HepG2 (cell line): ENCODE measurements around the gene ZDHHC11. TPM values are rescaled to one million over a fixed set of nuclear protein-coding genes. Genes with fewer than 3 reads are reported as not detected.

Source experiments
- ATAC-seq: fragments of 200-7000 bp; cut with Tn5 transposase; 3 replicates; pipeline ENCODE4 v1.9.1; 2020; ENCODE audit warnings: mild to moderate bottlenecking, moderate library complexity
- BruUV-seq: library from RNA; stranded (reverse); fragments of 400-500 nt; replicated peaks from 2 replicates; lab custom pipeline; 2021; lab: Mats Ljungman, UMichigan
- CTCF ChIA-PET: fragments of 300-600 bp; formaldehyde crosslinking; extraction: SDS; loops from one replicate; lab custom pipeline; 2021; ENCODE audit warnings: low total read pairs, inconsistent platforms, low intra/inter-chr PET ratio; lab: Yijun Ruan, JAX
- POLR2A ChIA-PET: fragments of 350-600 bp; sonication (Branson Sonifier 250); formaldehyde crosslinking; loops from one replicate; lab custom pipeline; 2020; ENCODE audit warnings: antibody characterized with exemption, inconsistent platforms; lab: Yijun Ruan, JAX
- DNase-seq: peaks from one replicate; pipeline ENCODE4 v3.0.0-alpha.2; 2015; ENCODE audit warnings: low spot score
- FAIRE-seq: peaks from 3 replicates; lab custom pipeline; 2011; peaks lifted over from hg19 to GRCh38; lab: Jason Lieb, UNC
- H2AFZ ChIP-seq: one replicate; pipeline ENCODE4 v1.6.1; 2011; ENCODE audit warnings: low read length, inconsistent platforms
- H3K27ac ChIP-seq: fragments of 300-600 bp; 3 replicates; pipeline ENCODE4 v1.8.0; 2011; ENCODE audit warnings: mixed run types, mild to moderate bottlenecking, mixed read lengths, low read length, inconsistent platforms; ENCODE audit not compliant: insufficient read depth; ENCODE audit errors: extremely low read length
- H3K27me3 ChIP-seq, 2 experiments: fragments of 200-600 bp in 1 of 2; 2 replicates in 1 of 2; 3 replicates in 1 of 2; pipeline versions ENCODE4 v1.6.0 to v1.8.0; 2011; ENCODE audit warnings: low read length in 2 of 2, mild to moderate bottlenecking in 2 of 2, moderate library complexity in 2 of 2, inconsistent platforms in 1 of 2; ENCODE audit not compliant: insufficient read depth in 2 of 2, control insufficient read depth in 1 of 2
- H3K36me3 ChIP-seq, 2 experiments: fragments of 200-600 bp in 1 of 2; replicated peaks in 1 of 2; 2 replicates in 1 of 2; 3 replicates in 1 of 2; pipeline versions ENCODE4 v1.5.1 to v1.8.0; 2011; ENCODE audit warnings: low read length in 2 of 2, inconsistent platforms in 1 of 2; ENCODE audit not compliant: insufficient read depth in 2 of 2, control insufficient read depth in 1 of 2
- H3K4me1 ChIP-seq: 2 replicates; pipeline ENCODE4 v1.5.1; 2012; ENCODE audit warnings: low read length, inconsistent platforms; ENCODE audit not compliant: insufficient read depth
- H3K4me2 ChIP-seq: 2 replicates; pipeline ENCODE4 v1.6.0; 2011; ENCODE audit warnings: low read depth, low read length, inconsistent platforms
- H3K4me3 ChIP-seq, 3 experiments: fragments of 200-600 bp in 1 of 3; sonication (generic), shearing (Covaris generic) in 1 of 3; replicated peaks in 1 of 3; 2 replicates each; pipeline ENCODE4 v1.5.1; 2011 to 2016; ENCODE audit warnings: low read length in 3 of 3, inconsistent platforms in 2 of 3, low read depth in 2 of 3, mild to moderate bottlenecking in 2 of 3, control low read depth in 1 of 3, mixed read lengths in 1 of 3; ENCODE audit not compliant: insufficient read depth in 1 of 3
- H3K79me2 ChIP-seq: one replicate; pipeline ENCODE4 v1.6.1; 2011; ENCODE audit warnings: low read length, inconsistent platforms; ENCODE audit not compliant: insufficient read depth
- H3K9ac ChIP-seq: 2 replicates; pipeline ENCODE4 v1.6.0; 2011; ENCODE audit warnings: mild to moderate bottlenecking, low read depth, low read length, inconsistent platforms; ENCODE audit not compliant: insufficient read depth
- H3K9me3 ChIP-seq: 2 replicates; pipeline ENCODE4 v1.5.1; 2012; ENCODE audit warnings: mild to moderate bottlenecking, low read length
- H4K20me1 ChIP-seq: 2 replicates; pipeline ENCODE4 v1.6.0; 2011; ENCODE audit warnings: inconsistent platforms, mild to moderate bottlenecking, low read length, moderate library complexity; ENCODE audit not compliant: insufficient read depth
- AGO2 ChIP-seq: fragments of 200-400 bp; formaldehyde crosslinking; optimal IDR thresholded peaks from 2 replicates; pipeline ENCODE3; 2017; ENCODE audit warnings: mild to moderate bottlenecking, low read depth, low read length, moderate library complexity
- FOXJ3 ChIP-seq: sonication (generic); formaldehyde crosslinking; IDR thresholded peaks from 2 replicates; pipeline ENCODE4 v1.4.0; 2020; ENCODE audit warnings: missing genetic modification reagents, mild to moderate bottlenecking, borderline replicate concordance
- GFI1 ChIP-seq: sonication (generic); formaldehyde crosslinking; IDR thresholded peaks from 2 replicates; pipeline ENCODE4 v1.5.0; 2020; ENCODE audit warnings: missing genetic modification reagents, mild to moderate bottlenecking, borderline replicate concordance
- KLF9 ChIP-seq: IDR thresholded peaks from 2 replicates; pipeline ENCODE4 v1.6.1; 2016; ENCODE audit warnings: low read depth
- NFYB ChIP-seq: sonication (generic); formaldehyde crosslinking; IDR thresholded peaks from 2 replicates; pipeline ENCODE4 v1.4.0; 2020; ENCODE audit warnings: missing genetic modification reagents
- SKIL ChIP-seq: sonication (generic); formaldehyde crosslinking; IDR thresholded peaks from 2 replicates; pipeline ENCODE4 v1.8.0; 2022; ENCODE audit warnings: missing genetic modification reagents, mild to moderate bottlenecking, moderate library complexity, borderline replicate concordance
- WGBS: methylation state at CpG from one replicate; pipeline ENCODE4 v1.1.6; 2017; ENCODE audit warnings: low lambda C conversion rate; 5-methylcytosine and 5-hydroxymethylcytosine counted together
- in situ Hi-C: cut with HindIII; loops from 2 replicates; pipeline ENCODE4 v1.10.0; 2017; ENCODE audit warnings: low pct_unique_long_range_greater_than_20kb; ENCODE audit not compliant: extremely low pct_ligation_motif_present
- intact Hi-C: fragments of 100-400 bp; cut with micrococcal nuclease; formaldehyde crosslinking; loops from one replicate; pipeline ENCODE4 v1.10.0; 2022; ENCODE audit not compliant: unreplicated experiment
- polyA plus RNA-seq, 8 experiments: library from polyadenylated mRNA; depleted of rRNA in 3 of 8; stranded (reverse) in 7 of 8; unstranded in 1 of 8; fragments of >200 nt; fragmentation: Illumina TruSeq in 4 of 8; extraction: Trizol in 4 of 8; gene quantifications; 2 replicates each; pipeline versions ENCODE4 v1.2.1 to v1.2.3, GENCODE V29; 2011 to 2016; ENCODE audit warnings: low read depth in 4 of 8, missing spikeins in 1 of 8, mixed read lengths in 1 of 8; ENCODE audit not compliant: insufficient read depth in 1 of 8
- total RNA-seq, 5 experiments: library from RNA; depleted of rRNA; stranded (reverse); fragments of >200 nt; fragmentation: Illumina TruSeq; extraction: Trizol; gene quantifications; 2 replicates each; pipeline ENCODE4 v1.2.3, GENCODE V29; 2016; ENCODE audit warnings: low read depth in 1 of 5
- TF ChIP-seq, protein P1 (sequence below): sonication (generic); formaldehyde crosslinking; IDR thresholded peaks from 2 replicates; pipeline ENCODE4 v1.5.1; 2020; ENCODE audit warnings: mild to moderate bottlenecking, moderate library complexity, missing genetic modification reagents

Gene ZDHHC11
- total and polyA plus RNA-seq, 2 of the 13 experiments (the other 11 are each of a cell fraction or from before 2014, with no cell fraction given), result 2.1 to 4.0 TPM

- TF ChIP-seq, protein P1, sequence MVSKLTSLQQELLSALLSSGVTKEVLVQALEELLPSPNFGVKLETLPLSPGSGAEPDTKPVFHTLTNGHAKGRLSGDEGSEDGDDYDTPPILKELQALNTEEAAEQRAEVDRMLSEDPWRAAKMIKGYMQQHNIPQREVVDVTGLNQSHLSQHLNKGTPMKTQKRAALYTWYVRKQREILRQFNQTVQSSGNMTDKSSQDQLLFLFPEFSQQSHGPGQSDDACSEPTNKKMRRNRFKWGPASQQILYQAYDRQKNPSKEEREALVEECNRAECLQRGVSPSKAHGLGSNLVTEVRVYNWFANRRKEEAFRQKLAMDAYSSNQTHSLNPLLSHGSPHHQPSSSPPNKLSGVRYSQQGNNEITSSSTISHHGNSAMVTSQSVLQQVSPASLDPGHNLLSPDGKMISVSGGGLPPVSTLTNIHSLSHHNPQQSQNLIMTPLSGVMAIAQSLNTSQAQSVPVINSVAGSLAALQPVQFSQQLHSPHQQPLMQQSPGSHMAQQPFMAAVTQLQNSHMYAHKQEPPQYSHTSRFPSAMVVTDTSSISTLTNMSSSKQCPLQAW, result no peak
- TF ChIP-seq KLF9 (no peak), NFYB (CRISPR knock-in tag) (no peak), FOXJ3 (no peak), GFI1 (no peak)
Observed at GRCh38 chr5:855771-856530, 5.2 kb upstream of the ZDHHC11 start (continued).

- H3K4me1 ChIP-seq, result peaks cover 23% of the 10 kb centered on the region
- in situ Hi-C loops, result no loop called here
- H4K20me1 ChIP-seq, result peaks cover 2% of the 10 kb centered on the region; the same call in 1 of the 2 replicates
- peaks cover 0 to 17% of the 10 kb centered on the region in 2 experiments; a peak in 3 of 5 replicates for H3K27me3 ChIP-seq
- no peak overlapping the region for H3K4me3 ChIP-seq
- no peak overlapping the region for H3K4me2 ChIP-seq
- H3K79me2 ChIP-seq, result no peaks in the 10 kb centered on the region
- DNase-seq (no peak), FAIRE-seq (no peak), ATAC-seq (no peak)
- TF ChIP-seq AGO2 (peak; percentile 35), SKIL (CRISPR knock-in tag) (no peak)
- CTCF ChIA-PET, result no interaction called here
- no peaks in the 10 kb centered on the region for H3K36me3 ChIP-seq
- POLR2A ChIA-PET, result no interaction called here
- H3K9me3 ChIP-seq, result no peaks in the 10 kb centered on the region
- intact Hi-C loops, result loop anchor here (5.0 kb wide), 1 partner anchor 37 kb away; the partner anchor contains the start of genes BRD9 and TRIP13
- 85% methylated on average over 26 of the region's 32 CpGs for WGBS
- no peak overlapping the region for H2AFZ ChIP-seq
- no TSS peak for BruUV-seq
- H3K27ac ChIP-seq, result no peak overlapping the region
- no peak overlapping the region for H3K9ac ChIP-seq
Observed at GRCh38 chr5:854966-855743, 4.4 kb upstream of the ZDHHC11 start.
